Stimulated activated naive CD8-positive, alpha-beta T cell treated with anti-CD3 and anti-CD28 coated beads, Interleukin-15, Interleukin-2, amounts not matched to agents 100 U/mL and 50 U/mL, for 24 hours (primary cell): Measurements from ENCODE around the gene INAFM1.
"Not testable (repeated sequence)": the region's sequence is repeated elsewhere in the genome, so short reads cannot be mapped to it uniquely, and the experiment has no call there.

Source experiments
- ATAC-seq: fragments of 150-1000 bp; cut with Tn5 transposase; one replicate; pipeline ENCODE4 v1.10.0; 2021
- DNase-seq: peaks from one replicate; pipeline ENCODE4 v3.0.0; 2021

The INAFM1 gene

DNA sequence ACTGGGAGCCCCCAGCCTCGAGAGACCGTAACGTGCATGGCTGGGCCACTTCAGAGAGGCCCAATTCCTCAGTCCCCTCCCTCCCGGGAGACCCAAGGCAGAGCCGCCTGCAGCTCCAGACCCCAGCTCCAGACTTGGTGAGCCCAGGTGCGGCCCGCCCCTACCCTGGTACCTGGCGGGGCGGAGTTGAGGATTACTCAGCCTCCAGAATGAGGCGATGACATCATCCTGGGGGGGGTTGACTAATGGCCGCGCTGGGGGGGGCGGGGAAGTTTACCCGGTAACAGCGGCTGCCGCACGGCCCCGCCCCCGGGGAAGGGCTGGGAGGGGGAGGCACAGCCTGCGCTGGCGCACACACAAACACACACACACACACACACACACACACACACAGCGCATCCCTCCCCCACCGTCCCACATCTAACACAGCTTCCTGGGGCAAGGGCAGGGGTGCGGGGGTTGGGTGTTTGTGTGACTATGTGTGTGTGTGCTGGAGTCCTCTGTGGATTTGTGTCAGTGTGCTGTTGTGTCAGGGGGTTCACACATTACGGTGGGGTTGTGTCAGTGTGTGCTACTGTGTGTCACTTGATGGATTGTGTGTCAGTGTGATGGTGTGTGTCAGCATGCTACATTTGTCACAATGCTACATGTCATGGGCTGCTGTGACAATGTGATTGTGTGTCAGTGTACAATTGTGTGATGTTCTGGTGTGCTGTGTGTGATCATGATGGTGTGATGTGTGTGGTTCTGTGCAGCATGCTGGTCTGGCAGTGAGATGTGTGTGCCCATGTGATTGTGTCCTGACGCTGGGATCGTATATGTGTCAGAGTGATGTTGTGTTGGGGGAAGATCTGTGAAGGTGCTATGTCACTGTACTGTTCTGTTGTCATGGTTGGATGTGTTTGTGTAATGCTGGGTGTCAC, 33.4 kb upstream of the INAFM1 start:
- DNase-seq = peak; percentile 89
- peak; percentile 29 for ATAC-seq

DNA sequence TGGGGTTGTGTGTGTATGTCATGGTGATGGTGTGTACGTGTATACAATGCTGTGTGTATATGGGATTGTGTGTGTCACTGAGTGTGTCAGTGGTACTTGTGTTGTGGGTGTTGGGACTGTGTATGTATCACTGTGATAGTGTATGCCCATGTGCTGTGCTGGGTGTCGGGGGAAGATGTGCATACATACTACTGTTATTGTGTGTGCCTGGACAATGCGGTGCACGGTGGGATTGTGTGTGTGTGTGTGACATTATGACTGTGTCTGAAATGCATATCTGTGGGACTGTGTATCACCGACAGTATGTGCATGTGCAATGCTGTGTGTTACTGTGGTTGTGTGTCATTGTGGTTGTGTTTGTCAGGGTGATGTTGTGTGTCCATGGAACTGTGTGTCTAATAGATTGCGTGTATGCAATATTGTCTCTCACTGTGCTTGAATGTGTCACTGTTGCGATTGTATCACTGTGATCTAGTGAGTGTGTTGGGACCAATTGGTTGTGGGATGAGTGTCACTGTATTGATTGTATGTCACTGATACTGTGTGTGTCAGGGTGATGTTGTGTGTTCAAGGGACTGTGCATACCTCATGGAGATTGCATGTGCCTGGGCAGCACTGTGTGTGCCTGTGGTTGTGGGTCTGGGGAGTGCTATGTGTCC, 32.6 kb upstream of the INAFM1 start:
- ATAC-seq = no peak
- no peak for DNase-seq

DNA sequence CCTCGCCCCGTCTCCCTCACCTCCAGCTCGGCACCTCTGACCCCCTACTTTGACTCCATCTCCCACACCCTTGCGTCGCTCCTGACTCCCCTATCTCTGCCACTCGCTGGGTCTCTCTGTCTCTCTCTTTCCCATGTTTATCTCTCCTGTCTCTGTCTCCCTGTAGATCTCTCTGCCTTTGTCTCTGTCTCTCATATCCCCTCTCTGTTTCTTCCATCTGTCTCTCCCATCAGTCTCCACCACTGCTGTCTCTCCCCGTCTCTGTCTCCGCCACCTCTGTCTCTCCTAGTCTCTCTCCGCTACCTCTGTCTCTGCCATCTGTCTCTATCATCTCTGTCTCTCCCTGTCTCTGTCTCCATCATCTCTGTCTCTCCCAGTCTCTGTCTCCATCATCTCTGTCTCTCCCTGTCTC, 31.3 kb upstream of the INAFM1 start:
- no peak for ATAC-seq

DNA sequence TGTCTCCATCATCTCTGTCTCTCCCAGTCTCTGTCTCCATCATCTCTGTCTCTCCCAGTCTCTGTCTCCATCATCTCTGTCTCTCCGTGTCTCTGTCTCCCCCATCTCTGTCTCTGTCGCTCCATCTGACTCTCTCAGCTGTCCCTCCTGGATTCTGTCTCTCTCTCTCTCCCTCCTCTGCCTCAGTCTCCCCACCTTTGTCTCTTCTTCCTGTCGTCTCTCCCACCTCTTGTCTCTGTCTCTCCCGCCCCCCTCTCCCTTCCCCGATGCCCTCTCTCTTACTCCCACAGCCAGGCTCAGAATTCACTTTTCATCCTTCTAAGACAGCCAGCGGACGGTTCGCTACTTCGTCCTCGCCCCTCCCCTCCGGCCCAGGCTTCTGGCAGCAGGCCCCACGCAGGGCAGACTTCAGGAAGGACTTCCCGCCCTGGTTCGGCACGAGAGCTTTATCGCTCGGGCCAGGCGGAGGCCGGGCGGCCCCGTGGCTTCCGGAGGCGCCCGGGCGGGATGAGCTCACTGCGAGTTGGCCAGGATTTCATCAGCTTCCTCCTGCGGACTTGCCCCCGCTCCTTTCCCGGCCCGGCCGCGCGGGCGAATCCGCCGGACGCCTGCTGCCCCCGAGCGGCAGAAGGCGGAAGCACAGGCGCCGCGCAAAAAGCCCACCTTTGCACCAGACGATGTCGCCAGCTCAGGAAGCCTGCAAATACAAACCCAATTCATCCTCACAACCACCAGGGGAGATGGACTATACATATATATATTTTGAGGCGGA, 30.7 kb upstream of the INAFM1 start:
- ATAC-seq (peak; percentile 90), DNase-seq (peak; percentile 93)

More for the DNA sequence above, 31.3 kb upstream of the INAFM1 start:
- DNase-seq = no peak

DNA sequence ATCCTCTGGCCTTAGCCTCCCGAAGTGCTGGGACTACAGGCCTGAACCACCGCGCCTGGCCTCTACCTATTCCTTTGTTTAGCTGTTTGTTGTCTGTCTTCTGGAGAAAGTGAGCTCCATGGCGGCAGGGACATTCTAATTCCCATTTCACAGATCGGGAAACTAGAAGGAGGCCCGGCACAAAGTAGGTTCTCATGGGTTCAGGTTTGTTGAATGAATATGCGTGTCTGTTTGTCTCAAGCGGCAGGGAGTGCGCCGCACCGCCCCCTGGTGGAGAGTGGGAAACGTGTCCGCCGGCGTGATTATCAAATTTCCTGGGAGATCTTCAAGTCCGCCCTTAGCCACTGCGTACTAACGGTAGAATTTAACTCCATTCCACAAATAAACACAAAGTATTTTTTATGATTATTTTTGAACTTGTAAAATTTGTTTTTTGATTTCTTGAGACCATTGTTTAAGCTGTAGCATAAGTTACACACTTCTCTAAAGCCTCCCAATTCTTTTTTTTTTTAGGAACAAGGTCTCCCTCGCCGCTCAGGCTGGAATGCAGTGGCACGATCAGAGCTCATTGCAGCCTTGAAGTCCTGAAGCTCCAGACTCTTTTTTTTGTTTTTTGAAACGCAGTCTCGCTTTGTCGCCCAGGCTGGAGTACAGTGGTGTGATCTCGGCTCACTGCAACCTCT, 27.2 kb upstream of the INAFM1 start:
- ATAC-seq (no peak), DNase-seq (peak; percentile 88)

DNA sequence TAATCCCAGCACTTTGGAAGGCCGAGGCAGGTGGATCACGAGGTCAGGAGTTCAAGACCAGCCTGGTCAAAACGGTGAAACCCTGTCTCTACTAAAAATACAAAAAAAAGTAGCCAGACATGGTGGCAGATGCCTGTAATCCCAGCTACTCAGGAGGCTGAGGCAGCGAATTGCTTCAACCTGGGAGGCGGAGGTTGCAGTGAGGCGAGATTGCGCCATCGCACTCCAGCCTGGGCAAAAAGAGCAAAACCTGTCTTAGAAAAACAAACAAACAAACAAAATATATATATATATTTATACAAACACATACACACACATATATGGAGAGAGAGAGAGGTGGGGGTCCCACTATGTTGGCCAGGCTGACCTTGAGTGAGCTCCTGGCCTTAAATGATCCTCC, 21.7 kb upstream of the INAFM1 start:
- not testable (repeated sequence) for ATAC-seq, DNase-seq

DNA sequence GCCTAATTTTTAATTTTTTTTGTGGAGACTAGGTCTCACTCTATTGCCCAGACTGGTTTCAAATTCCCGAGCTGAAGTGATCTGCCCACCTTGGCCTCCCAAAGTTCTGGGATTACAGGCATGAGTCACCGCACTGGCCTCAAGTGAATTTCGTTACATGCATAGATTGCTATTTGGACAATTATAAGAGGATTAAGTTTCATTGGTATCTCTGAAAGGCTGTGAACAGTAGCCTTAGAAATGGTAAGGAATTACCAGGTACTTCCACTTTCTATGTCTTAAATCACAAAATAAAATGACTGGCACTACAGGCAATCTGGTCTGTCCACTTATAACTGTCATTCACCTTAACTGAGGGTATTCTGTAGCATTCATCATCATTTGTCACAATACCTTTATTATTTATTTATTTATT, 21.2 kb upstream of the INAFM1 start:
- ATAC-seq (no peak), DNase-seq (no peak)

DNA sequence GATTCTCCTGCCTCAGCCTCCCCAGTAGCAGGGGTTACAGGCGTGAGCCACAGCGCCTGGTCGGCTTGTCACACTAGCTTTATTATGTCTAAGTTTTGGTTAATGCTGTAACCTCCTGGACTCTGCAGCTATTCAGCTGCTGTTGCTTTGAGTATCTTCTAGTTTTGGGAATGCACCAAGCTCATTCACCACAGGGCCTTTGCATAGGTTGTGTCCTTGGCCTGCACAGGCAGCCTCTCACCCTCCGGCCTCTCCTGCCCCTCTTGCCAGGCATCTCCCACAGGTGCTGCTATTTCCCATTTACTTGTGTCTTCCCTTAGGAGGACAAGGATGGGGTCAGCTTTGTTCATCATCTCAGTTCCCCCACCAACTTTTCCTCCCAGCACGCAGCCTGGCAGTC, 20.7 kb upstream of the INAFM1 start:
- ATAC-seq (no peak), DNase-seq (no peak)

DNA sequence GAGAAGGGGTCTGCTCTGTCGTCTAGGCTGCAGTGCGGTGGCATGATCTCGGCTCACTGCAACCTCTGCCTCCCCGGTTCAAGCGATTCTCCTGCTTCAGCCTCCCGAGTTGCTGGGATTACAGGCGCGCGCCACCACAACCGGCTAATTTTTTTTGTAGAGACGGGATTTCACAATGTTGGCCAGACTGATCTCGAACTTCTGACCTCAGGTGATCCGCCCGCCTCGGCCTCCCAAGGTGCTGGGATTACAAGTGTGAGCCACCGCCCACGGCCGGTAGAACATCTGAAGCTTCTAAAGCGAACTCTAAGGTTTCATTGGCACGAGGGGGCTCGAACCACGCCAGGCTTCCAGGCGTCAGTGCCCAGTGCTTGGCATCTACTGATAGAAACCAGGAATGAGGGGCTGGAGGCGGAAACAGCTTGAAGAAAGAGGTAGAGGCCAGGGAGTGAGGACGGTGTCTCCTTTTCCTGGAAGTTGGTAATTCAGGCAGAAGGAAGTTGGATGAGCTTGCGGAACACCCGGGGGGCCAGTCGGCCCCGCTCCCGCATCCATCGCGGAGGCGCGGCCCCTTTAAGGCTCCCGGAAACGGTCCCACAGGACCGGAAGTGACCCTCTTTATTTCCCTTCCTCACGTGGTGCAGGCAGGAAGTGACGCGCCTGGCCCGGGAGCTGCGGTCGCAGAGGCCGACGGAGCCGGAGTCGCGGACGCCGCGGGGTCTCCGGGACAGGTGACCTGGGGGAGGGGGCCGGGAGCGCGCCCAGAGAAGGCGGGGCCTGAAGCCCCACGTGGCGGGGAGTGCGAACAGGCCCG, 18.6 kb upstream of the INAFM1 start, which contains the start of gene CCDC9:
Gene CCDC9 (plus strand): TSS at position 647 of the 814 bp plus-strand sequence. CDS start 1,876 bp downstream, outside the sequence.
- ATAC-seq (peak; percentile 65), DNase-seq (peak; percentile 97)

DNA sequence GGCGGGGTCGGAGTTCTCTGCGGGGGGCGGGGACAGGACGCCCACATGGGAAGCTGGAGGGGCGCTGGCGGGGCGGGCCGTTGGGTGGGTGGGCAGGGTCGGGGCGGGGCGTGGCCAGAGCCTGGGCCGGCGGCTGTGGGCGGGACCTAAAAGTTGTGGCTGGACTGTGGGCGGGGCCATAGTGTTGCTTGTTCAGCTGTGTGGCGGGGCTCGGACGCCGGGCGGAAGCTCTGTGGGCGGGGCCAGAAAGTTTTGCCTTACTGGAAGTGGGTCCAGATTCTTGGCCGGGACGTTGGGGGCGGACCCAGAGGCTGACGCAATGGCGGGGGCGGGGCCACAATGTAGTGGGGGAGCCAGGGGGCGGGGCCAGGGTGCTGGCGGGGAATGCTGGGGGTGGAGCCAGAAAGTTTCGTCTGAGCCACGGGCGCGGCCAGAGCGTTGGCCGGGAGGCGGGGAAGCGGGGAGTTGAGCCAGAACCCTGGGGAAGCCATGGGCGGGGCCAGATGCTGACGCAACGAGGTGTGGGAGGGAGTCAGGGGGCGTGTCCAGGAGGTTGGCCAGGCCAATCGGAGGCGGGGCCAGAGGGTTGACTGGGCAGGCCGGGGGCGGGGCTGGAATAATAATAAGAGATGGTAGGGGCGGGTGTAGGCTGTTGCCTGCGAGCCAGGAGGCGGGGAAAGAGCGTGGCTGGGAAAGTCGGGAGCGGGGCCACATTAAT, 17.8 kb upstream of the INAFM1 start:
- peak; percentile 100 for DNase-seq
- peak; percentile 88 for ATAC-seq

DNA sequence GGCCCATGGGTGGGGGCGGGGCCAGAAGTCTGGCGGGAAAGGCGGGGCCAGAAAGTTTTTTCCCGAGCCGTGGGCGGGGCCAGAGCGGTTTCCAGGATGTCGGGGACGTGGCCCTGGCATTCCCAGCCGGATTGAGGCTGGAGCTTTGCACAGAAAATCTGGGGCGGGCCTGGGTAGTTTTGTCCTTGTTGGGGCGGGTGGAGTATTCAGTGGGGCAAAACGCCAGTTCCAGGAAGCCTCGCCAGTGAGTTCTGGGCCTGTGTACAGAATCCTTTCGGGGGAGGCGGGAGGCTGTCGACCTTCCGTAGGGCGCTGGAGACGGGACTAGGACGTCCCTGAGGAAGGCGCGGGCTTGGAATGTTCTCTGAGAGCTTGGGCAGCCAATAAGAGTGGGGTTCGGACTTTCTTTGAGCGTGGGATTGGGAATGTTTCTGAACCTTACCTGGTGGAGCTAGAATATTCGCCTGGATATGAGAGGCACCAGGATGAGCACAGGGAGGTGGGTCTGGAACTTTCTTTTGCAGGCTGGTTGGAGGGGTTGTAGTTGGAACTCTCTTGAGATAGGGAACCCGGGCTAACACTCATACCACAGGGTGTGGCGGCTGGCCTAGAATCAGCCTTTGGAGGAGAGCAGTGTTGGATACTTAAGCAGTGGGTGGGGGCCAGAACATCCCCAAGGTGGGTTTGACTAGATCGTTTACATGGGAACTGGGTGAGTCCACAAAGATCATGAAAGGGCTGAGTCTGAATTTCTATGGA, 17.1 kb upstream of the INAFM1 start:
- ATAC-seq (peak; percentile 1), DNase-seq (no peak)

DNA sequence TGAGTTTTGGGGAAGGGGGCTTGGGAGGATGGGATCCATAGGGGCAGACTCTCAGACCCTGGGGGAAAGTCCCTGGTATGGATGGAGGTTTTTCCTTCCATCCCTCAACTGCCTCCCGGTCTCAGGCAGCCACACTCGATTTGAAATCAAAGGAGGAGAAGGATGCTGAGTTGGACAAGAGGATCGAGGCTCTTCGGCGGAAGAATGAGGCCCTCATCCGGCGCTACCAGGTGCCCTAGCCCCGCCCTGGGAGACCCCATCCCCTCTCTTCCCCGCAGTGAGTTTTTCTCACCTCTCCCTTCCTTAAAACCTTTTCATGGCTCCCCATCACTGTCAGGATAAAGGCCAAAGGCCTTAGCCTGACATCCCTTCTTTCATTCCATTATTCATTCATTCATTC, 16.3 kb upstream of the INAFM1 start:
- ATAC-seq = no peak
- DNase-seq = no peak

DNA sequence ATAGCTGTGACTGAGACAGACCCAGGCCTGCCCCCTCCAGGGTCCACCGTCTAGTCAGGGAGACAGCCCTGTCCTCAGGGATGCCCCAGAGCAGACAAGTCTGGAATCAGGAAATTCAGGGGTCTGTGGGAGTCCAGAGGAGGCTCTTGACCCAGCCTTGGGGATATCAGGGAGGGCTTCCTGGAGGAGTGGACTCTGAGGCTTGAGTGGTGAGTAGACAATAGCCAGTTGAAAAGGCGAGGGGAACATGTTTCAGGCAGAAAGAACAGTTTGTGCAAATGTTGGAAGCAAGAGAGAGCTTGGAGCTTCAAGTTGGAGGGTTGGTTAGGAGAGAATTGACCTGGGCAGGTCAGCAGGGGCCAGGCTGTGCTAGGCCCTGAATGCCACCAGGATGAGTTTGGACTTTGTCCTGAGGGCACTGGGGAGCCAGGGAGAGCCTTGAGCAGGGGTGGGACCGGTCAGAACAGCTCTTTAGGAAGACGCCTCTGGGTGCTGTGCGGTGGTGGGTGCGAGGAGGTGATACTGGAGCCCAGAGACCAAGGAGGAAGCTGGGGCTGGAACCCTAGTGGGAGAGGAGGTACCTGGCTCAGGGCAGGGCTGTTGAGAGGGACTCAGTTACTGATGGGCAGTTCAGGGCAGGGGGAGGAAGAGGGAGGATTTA, 15.7 kb upstream of the INAFM1 start:
- no peak for ATAC-seq
- no peak for DNase-seq

DNA sequence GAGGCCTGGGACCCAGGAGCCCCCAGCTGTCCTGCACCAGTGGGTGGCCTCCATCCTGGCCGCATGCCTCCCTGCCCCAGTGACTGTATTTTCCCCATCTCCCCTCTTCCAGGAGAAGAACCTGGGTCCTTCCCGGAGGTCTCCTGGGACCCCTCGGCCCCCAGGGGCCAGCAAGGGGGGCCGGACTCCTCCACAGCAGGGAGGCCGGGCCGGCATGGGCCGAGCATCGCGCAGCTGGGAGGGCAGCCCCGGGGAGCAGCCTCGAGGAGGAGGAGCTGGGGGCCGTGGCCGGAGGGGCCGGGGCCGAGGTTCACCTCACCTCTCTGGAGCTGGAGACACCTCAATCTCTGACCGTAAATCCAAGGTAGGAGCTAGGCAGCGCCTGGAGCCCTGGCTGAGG, 14.2 kb upstream of the INAFM1 start:
- DNase-seq = no peak
- no peak for ATAC-seq

DNA sequence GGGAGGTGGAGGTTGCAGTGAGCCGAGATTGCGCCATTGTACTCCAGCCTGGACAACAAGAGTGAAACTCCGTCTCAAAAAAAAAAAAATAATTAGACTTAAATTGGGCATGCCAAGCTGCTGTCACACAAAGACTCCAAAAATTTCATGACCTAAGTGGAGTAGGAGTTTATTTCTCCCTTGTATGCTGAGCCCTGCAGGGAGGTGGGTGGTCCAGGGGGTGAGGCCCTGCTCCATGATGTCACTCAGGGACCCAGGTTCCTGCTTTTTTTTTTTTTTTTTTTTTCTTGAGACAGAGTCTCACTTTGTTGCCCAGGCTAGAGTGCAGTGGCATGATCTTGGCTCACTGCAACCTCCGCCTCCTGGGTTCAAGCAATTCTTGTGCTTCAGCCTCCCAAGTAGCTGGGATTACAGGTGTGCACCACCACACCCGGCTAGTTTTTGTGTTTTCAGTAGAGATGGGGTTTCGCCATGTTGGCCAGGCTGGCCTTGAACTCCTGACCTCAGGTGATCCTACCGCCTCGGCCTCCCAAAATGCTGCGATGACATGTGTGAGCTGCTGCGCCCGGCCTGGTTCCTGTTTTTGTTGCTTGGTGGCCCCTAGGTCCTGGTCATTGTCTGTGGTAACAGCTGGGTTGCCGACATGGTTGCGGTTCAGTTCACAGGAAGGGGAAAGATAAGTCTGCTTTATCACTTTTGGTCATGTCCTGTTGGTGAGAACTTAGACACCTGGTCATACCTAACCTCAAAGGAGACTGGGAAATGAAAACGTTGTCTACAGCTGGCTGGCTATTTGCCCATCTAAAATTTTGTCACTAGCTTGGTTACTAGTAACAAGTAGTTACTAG, 12.5 kb upstream of the INAFM1 start:
- DNase-seq, ATAC-seq: not testable (repeated sequence)

DNA sequence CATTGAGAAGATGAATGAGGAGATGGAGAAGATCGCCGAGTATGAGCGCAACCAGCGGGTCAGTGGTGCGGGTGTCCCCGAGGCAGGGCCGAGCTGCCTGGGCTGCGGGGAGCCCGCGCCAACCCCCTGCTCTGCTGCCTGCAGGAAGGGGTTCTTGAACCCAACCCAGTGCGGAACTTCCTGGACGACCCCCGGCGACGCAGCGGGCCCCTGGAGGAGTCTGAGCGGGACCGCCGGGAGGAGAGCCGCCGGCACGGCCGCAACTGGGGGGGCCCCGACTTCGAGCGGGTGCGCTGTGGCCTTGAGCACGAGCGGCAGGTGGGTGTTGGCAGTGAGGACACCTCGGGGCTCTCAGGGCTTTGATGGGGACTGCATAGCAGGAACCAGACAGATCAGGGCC, 10.1 kb upstream of the INAFM1 start:
- no peak for ATAC-seq
- no peak for DNase-seq

DNA sequence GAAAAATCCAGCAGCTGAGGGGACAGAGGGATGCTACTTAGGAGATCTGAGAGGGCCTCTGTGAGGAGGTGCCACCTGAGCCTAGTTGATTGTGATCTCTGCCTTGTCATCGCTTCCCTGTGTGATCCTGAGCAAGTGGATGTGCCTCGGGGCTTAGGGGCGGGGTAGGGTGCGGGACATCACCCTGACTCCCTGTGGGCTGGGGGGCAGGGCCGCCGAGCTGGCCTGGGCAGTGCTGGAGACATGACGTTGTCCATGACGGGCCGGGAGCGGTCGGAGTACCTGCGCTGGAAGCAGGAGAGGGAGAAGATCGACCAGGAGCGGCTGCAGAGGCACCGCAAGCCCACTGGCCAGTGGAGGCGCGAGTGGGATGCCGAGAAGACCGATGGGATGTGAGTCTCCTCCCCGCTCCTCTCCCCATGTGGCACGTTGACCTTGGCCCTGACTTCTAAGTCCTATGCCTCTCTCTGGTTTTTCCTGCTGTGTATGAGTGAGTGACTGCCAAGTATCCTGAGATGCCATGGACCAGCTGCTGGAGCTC, 8.2 kb upstream of the INAFM1 start:
- no peak for DNase-seq
- no peak for ATAC-seq

DNA sequence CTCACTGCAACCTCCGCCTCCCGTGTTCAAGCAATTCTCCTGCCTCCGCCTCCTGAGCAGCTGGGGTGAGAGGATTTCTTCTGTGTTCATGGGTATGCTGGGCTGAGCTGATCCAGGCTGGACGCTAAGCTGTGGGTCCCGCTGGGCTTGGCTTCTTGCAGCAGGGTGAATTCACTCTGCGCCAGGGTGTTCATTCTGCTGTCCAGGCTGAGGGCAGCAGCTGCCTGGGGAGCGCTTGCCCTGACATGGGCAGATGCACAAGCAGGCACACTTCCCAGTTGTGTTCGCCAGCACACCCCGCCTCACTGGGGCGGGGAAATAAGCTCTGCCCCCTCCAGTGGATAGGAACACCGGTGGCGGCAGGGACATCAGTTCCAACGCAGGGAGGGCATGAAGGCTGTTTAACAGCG, 7.3 kb upstream of the INAFM1 start:
- DNase-seq (no peak), ATAC-seq (no peak)
